GM10248 (cell line): ENCODE data around the gene BOK.

Source experiments
- CTCF ChIA-PET: fragments of 300-600 bp; sonication (Branson Sonifier 250); formaldehyde crosslinking; extraction: SDS; loops from one replicate; lab custom pipeline; 2021; ENCODE audit warnings: antibody characterized with exemption; lab: Yijun Ruan, JAX
- POLR2A ChIA-PET: fragments of 350-650 bp; sonication (Branson Sonifier 250); formaldehyde crosslinking; extraction: SDS; loops from one replicate; lab custom pipeline; 2020; ENCODE audit warnings: antibody characterized with exemption; lab: Yijun Ruan, JAX
- DNase-seq: peaks from one replicate; pipeline ENCODE4 v3.0.0; 2012; ENCODE audit errors: extremely low spot score
- TF ChIP-seq, protein P1 (sequence below): IDR thresholded peaks from 2 replicates; pipeline ENCODE4 v1.5.1; 2012; ENCODE audit warnings: mild to moderate bottlenecking, low read depth; ENCODE audit errors: extremely low read depth, missing control alignments, control extremely low read depth

Gene BOK

GRCh38 chr2:241532168-241532567, 26.4 kb upstream of the BOK start:
- TF ChIP-seq, protein P1, sequence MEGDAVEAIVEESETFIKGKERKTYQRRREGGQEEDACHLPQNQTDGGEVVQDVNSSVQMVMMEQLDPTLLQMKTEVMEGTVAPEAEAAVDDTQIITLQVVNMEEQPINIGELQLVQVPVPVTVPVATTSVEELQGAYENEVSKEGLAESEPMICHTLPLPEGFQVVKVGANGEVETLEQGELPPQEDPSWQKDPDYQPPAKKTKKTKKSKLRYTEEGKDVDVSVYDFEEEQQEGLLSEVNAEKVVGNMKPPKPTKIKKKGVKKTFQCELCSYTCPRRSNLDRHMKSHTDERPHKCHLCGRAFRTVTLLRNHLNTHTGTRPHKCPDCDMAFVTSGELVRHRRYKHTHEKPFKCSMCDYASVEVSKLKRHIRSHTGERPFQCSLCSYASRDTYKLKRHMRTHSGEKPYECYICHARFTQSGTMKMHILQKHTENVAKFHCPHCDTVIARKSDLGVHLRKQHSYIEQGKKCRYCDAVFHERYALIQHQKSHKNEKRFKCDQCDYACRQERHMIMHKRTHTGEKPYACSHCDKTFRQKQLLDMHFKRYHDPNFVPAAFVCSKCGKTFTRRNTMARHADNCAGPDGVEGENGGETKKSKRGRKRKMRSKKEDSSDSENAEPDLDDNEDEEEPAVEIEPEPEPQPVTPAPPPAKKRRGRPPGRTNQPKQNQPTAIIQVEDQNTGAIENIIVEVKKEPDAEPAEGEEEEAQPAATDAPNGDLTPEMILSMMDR: no peak
- ChIA-PET CTCF (no interaction called here), POLR2A (no interaction called here)
- no peak for DNase-seq

DNA sequence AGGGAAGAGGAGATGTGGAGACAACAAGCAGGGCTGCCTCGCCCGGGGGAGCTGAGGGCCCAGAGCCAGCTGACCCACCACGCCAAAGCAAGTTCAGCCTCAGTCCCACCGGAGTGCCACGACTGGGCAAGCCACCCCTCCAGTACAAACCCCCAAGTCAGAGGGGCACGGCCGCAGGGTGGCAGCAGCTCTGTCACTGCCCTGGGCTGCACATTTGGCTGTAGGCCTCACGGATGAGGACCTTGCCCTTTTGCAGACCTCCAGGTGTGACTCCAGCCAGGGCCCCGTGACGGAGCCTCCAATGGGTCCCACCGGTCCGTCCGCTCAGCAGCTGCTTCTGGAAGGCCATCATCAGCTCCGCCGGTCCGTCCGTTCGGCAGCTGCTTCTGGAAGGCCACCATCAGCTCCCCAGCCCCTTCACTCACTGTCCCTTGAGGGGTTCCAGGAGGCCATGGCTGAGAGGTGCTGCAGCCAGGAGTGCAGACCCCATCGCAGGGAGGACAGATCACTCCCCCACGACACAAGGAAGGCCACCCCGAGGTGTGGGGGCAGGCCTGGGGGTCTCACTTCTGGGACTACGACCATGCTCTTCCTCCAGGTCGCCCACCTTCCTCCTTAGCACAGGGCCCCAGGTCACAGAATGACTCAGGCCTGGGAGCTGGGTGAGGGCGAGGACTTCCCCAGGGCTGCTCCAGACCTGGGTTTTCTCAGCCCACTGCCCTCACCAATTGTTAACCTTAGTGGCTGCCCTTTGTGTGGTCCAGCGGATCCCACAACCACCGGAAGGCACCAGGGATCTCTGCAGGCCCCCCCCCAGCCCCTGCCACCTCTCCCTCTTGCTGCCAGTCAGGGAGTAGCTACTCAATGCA, 25.6 kb upstream of the BOK start:
- POLR2A ChIA-PET: no interaction called here
- no peak for DNase-seq
- TF ChIP-seq, protein P1: no peak
- CTCF ChIA-PET: interaction anchor here (0.8 to 1.2 kb wide), 2 partner anchors 12 to 25 kb away, joined by 3 read pairs; no protein-coding TSS in a partner anchor

GRCh38 chr2:241534293-241534692, 24.3 kb upstream of the BOK start:
- ChIA-PET CTCF (interaction anchor here (1.2 kb wide), 1 partner anchor 11 kb away, joined by 3 read pairs; no protein-coding TSS in a partner anchor), POLR2A (no interaction called here)
- TF ChIP-seq, protein P1: no peak
- DNase-seq: no peak

DNA sequence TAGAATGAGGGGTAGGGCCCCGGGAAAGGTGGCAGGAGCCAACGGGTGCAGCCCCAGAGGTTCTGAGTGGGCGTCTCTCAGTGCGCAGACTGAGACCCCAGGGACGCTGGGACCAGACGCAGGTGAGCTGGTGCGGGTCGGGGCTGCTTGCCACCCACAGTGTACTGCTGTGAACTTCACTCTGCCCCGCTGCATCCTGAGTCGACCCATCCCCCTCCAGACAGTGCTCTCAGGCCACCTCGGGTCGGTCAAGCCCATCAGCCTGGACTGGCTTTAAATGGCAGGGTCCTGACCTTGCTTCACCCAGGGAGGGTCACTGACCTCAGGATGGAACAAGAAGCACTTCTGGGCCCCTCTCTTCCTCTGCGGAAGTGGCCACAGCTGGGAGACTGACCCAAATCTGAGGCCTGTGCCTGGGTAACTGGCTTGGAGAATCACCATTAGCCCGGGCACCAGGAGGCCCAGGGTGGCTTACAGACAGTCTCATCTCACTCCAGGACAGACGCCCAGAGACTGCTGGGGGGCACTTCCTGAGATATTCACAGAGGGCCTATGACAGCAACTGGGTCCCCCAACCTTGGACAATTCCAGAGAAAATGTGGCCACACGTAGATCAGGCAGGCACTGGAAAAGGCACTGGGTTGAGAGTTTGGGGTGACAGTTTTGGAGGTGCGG, 23.7 kb upstream of the BOK start:
- DNase-seq: no peak
- ChIA-PET CTCF (interaction anchor here (1.2 kb wide), 1 partner anchor 14 kb away, joined by 5 read pairs; no protein-coding TSS in a partner anchor), POLR2A (no interaction called here)
- TF ChIP-seq, protein P1: no peak

- ChIA-PET POLR2A (no interaction called here), CTCF (interaction anchor here (1.2 kb wide), 1 partner anchor 15 kb away, joined by 5 read pairs; no protein-coding TSS in a partner anchor)
- TF ChIP-seq, protein P1: no peak
- no peak for DNase-seq
Measured at GRCh38 chr2:241535871-241536655, 22.5 kb upstream of the BOK start.
